HG03095 (cell line): Measurements from ENCODE around the gene PRPF38A.
"Not testable (repeated sequence)": the region's sequence is repeated elsewhere in the genome, so short reads cannot be mapped to it uniquely, and the experiment has no call there.

ENCODE experiments used
- ATAC-seq: cut with Tn5 transposase; IDR thresholded peaks from one replicate; pipeline ENCODE4 v1.9.1; 2021; ENCODE audit warnings: moderate library complexity; ENCODE audit not compliant: unreplicated experiment

Gene PRPF38A

GRCh38 chr1:52404116-52404974, at the start of gene PRPF38A, which contains the start of gene ORC1:
TSS of gene PRPF38A (plus strand) at chr1:52404602. CDS start at chr1:52404750, 148 bp downstream.
TSS of gene ORC1 (minus strand) at chr1:52404423. CDS start at chr1:52402223, 2,200 bp downstream.
- peak; percentile 84 for ATAC-seq

- ATAC-seq: no peak
Observed at GRCh38 chr1:52355436-52355835, 49.0 kb upstream of the PRPF38A start.

GRCh38 chr1:52355847-52356505, 48.4 kb upstream of the PRPF38A start:
- no peak for ATAC-seq

- no peak for ATAC-seq
Observed at GRCh38 chr1:52356818-52357355, 47.5 kb upstream of the PRPF38A start.

GRCh38 chr1:52357397-52357796, 47.0 kb upstream of the PRPF38A start:
- ATAC-seq: no peak

- ATAC-seq: no peak
Observed at GRCh38 chr1:52358851-52359497, 45.4 kb upstream of the PRPF38A start.

GRCh38 chr1:52359676-52360594, 44.5 kb upstream of the PRPF38A start:
- no peak for ATAC-seq

- no peak for ATAC-seq
Observed at GRCh38 chr1:52360595-52360968, 43.8 kb upstream of the PRPF38A start.

GRCh38 chr1:52364235-52364839, 40.1 kb upstream of the PRPF38A start:
- ATAC-seq: no peak

- ATAC-seq: no peak
Observed at GRCh38 chr1:52365071-52365745, 39.2 kb upstream of the PRPF38A start.

GRCh38 chr1:52365746-52366516, 38.5 kb upstream of the PRPF38A start, which contains the start of gene CC2D1B:
TSS of gene CC2D1B (minus strand) at chr1:52366205. CDS start at chr1:52364620, 1,585 bp downstream.
- ATAC-seq: peak; percentile 88

GRCh38 chr1:52366517-52366827, 37.9 kb upstream of the PRPF38A start:
- ATAC-seq: no peak

GRCh38 chr1:52367272-52367671, 37.1 kb upstream of the PRPF38A start:
- ATAC-seq: no peak

GRCh38 chr1:52368383-52369172, 35.8 kb upstream of the PRPF38A start:
- no peak for ATAC-seq

GRCh38 chr1:52369851-52370250, 34.6 kb upstream of the PRPF38A start:
- ATAC-seq: not testable (repeated sequence)

- no peak for ATAC-seq
Observed at GRCh38 chr1:52385376-52385775, 19.0 kb upstream of the PRPF38A start.

GRCh38 chr1:52386458-52386857, 17.9 kb upstream of the PRPF38A start:
- no peak for ATAC-seq

GRCh38 chr1:52393174-52393573, 11.2 kb upstream of the PRPF38A start:
- ATAC-seq: no peak
